Body of pancreas (tissue), 4 donors: ENCODE results near the gene RP2. TPM values are rescaled to one million over a fixed set of nuclear protein-coding genes. Genes with fewer than 3 reads are reported as not detected.

Experiments used
- ATAC-seq: fragments of 150-250 bp; one replicate; pipeline ENCODE4 v1.9.1; 2016
- DNase-seq, 4 donors: peaks; one replicate each; pipeline ENCODE4 v3.0.0-alpha.2; 2019
- H3K27ac ChIP-seq, 4 donors: fragments of 200-600 bp; sonication (generic); 1 replicate in 3 of 4; 2 replicates in 1 of 4; pipeline versions ENCODE4 v1.5.1 to v1.6.1; 2016 to 2019; ENCODE audit warnings: mild to moderate bottlenecking in 1 of 4, mixed read lengths in 1 of 4, moderate library complexity in 1 of 4
- H3K27me3 ChIP-seq, 2 donors: fragments of 200-600 bp; sonication (generic); one replicate each; pipeline ENCODE4 v1.6.0; 2016; ENCODE audit warnings: mild to moderate bottlenecking in 1 of 2
- H3K36me3 ChIP-seq, 2 donors: fragments of 200-600 bp; sonication (generic); replicated peaks in 1 of 2; 2 replicates each; pipeline ENCODE4 v1.5.1; 2016; ENCODE audit warnings: low read depth in 2 of 2; ENCODE audit not compliant: insufficient read depth in 1 of 2
- H3K4me1 ChIP-seq: fragments of 200-600 bp; sonication (generic); one replicate; pipeline ENCODE4 v1.6.0; 2016
- H3K4me3 ChIP-seq, 2 donors: fragments of 200-600 bp; sonication (generic); 1 replicate in 1 of 2; 2 replicates in 1 of 2; pipeline ENCODE4 v1.5.1; 2016 to 2019
- H3K9me3 ChIP-seq, 3 donors: fragments of 200-600 bp; sonication (generic); 1 replicate in 2 of 3; 2 replicates in 1 of 3; pipeline ENCODE4 v1.5.1; 2016
- POLR2A ChIP-seq, 3 donors: fragments of 450-650 bp; IDR thresholded peaks; one replicate each; pipeline ENCODE4 v1.6.1; 2016; ENCODE audit warnings: antibody characterized with exemption in 3 of 3, mild to moderate bottlenecking in 2 of 3
- WGBS, 2 donors: methylation state at CpG; one replicate each; pipeline ENCODE4 v1.1.5; 2017; 5-methylcytosine and 5-hydroxymethylcytosine counted together
- intact Hi-C: fragments of 100-400 bp; cut with DNase I; formaldehyde crosslinking; loops from one replicate; pipeline ENCODE4 v1.15.1; 2023
- total RNA-seq, 2 donors: library from RNA; depleted of rRNA; stranded (reverse); fragments of >200 nt; gene quantifications; one replicate each; pipeline ENCODE4 v1.1.0, GENCODE V29; 2016
- TF ChIP-seq, protein P1 (sequence below), 7 experiments: fragments of 450-650 bp in 4 of 7; fragments of 200-600 bp in 3 of 7; sonication (generic) in 3 of 7; IDR thresholded peaks; one replicate each; pipeline ENCODE4 v1.5.1; 2016 to 2019; ENCODE audit warnings: antibody characterized with exemption in 7 of 7

RP2 gene
- total RNA-seq, 2 donors from 2014 or later = 0.99 to 5.7 TPM

DNA sequence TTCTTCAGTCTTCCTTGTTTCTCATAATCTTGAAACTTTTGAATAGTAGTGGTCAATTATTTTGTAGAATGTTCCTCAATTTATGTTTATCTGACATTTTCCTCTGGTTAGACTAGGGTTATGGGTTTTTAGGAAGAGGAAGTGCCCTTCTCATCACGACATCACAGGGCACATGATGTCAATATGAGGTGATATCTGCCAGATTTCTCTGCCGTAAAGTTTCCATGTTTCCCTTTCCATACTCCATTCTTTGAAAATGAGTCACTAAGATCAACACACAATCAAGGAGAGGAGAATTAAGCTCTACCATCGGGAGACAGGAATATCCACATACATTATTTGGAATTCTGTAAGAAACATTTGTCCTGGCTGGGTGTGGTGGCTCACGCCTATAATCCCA, 28.4 kb downstream of the RP2 start:
- intact Hi-C loops = no loop called here
- DNase-seq = peak in 1 of 4 donors; percentile 2
- Histone ChIP-seq H3K27me3 (no peaks in the 10 kb centered on the region), H3K4me1 (no peaks in the 10 kb centered on the region), H3K4me3 (no peak overlapping the region), H3K9me3 (no peaks in the 10 kb centered on the region), H3K27ac (no peak overlapping the region), H3K36me3 (no peaks in the 10 kb centered on the region)
- no peak for TF ChIP-seq POLR2A (IDR thresholded peaks at IDR 0.05)
- ATAC-seq = no peak
- 64 to 76% methylated on average over 4 of the region's 4 CpGs for WGBS, 2 donors

DNA sequence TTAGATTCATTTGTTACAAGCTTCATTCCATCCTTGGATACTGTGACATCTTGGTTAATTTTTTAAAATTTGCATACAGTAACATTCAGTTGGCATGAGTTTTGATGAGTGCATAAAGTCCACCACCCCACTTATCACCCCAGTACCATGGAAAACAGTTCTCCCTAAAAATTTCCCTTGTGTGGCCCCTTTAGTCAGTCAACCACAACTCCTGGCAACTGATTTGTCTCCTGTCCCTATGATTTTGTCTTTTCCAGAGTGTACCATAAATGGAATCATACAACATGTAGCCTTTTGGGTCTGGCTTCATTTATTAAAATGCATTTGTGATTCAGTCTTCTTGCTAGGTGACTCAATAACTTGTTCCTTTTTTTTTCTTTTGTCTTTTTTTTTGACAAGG, 29.9 kb downstream of the RP2 start:
- TF ChIP-seq, protein P1, sequence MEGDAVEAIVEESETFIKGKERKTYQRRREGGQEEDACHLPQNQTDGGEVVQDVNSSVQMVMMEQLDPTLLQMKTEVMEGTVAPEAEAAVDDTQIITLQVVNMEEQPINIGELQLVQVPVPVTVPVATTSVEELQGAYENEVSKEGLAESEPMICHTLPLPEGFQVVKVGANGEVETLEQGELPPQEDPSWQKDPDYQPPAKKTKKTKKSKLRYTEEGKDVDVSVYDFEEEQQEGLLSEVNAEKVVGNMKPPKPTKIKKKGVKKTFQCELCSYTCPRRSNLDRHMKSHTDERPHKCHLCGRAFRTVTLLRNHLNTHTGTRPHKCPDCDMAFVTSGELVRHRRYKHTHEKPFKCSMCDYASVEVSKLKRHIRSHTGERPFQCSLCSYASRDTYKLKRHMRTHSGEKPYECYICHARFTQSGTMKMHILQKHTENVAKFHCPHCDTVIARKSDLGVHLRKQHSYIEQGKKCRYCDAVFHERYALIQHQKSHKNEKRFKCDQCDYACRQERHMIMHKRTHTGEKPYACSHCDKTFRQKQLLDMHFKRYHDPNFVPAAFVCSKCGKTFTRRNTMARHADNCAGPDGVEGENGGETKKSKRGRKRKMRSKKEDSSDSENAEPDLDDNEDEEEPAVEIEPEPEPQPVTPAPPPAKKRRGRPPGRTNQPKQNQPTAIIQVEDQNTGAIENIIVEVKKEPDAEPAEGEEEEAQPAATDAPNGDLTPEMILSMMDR (IDR thresholded peaks at IDR 0.05) = no peak
- no peak for TF ChIP-seq POLR2A (IDR thresholded peaks at IDR 0.05)
- no peak overlapping the region for H3K4me3 ChIP-seq
- no peaks in the 10 kb centered on the region for H3K27me3 ChIP-seq
- ATAC-seq = no peak
- no peaks in the 10 kb centered on the region for H3K4me1 ChIP-seq
- DNase-seq = no peak
- no peak overlapping the region for H3K27ac ChIP-seq
- intact Hi-C loops = no loop called here
- H3K9me3 ChIP-seq = no peaks in the 10 kb centered on the region
- H3K36me3 ChIP-seq = no peaks in the 10 kb centered on the region

DNA sequence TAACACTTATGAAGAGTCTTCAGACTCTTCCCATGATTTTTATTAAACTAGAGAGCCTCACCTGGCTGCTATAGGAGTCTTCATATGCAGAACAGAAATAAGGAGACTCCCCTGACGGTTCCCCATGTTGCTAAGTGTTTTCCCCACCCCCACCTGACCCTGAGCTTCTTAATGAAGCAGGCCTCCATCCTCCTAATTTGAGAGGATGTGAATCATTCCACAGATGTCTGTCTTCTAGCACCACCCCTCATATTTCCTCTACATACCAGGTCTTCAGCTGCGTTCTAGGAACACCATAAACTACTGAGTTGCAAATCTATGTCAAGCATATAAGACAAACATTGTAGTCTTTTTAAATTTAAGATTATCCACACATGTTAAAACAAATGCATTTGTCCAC, 36.9 kb downstream of the RP2 start:
- ATAC-seq (no peak), DNase-seq (no peak)
- Histone ChIP-seq H3K27ac (no peak overlapping the region), H3K27me3 (no peaks in the 10 kb centered on the region), H3K36me3 (no peaks in the 10 kb centered on the region), H3K4me1 (no peaks in the 10 kb centered on the region), H3K4me3 (no peak overlapping the region), H3K9me3 (no peaks in the 10 kb centered on the region)
- 68 to 81% methylated on average over 2 of the region's 2 CpGs for WGBS, 2 donors
- intact Hi-C loops = no loop called here
- no peak for TF ChIP-seq POLR2A (IDR thresholded peaks at IDR 0.05)
- TF ChIP-seq, protein P1 (IDR thresholded peaks at IDR 0.05) = no peak

DNA sequence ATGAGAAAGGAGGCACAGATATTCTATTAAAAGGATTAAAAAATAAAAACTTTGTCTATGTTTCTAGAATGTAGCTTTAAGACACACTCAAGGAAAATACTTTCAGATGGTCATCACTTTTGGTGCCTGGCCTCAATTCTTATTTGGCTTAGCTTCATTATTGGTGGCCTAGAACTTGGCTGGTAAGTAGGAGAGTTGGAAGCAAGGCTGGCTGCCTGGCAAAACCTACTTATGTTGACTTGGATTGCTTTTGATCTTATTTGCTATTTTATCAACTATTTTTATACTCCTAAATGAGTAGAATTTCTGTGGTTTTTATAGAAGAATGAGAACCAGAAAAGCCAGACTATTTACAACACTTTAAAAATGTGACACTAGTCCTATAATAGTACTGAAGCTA, 40.1 kb downstream of the RP2 start:
- H3K36me3 ChIP-seq = no peaks in the 10 kb centered on the region
- no peaks in the 10 kb centered on the region for H3K9me3 ChIP-seq
- intact Hi-C loops = no loop called here

DNA sequence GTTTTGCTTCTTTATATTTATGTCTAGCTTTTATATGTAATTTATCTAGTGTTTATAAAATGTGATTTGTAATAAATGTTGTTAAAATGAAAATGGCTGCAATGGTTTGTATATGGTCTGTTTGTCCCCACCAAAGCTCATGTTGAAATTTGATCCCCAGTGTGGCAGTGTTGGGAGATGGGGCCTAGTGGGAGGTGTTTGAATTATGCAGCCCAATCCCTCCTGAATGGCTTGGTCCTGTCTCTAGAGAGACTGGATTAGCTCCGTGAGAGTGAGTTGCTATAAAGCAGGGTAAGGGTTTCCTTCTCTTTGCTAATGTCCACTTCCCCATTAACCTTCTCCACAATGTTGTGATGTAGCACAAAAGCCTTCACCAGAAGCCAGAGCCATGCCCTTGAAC, 45.4 kb downstream of the RP2 start:
- H3K4me1 ChIP-seq = no peaks in the 10 kb centered on the region
- no peak for DNase-seq
- no peak overlapping the region for H3K4me3 ChIP-seq
- no peaks in the 10 kb centered on the region for H3K27me3 ChIP-seq
- no peak overlapping the region for H3K27ac ChIP-seq
- H3K9me3 ChIP-seq = no peaks in the 10 kb centered on the region
- no peaks in the 10 kb centered on the region for H3K36me3 ChIP-seq
- intact Hi-C loops = no loop called here
- no peak for ATAC-seq
- 83 to 86% methylated on average over 1 of the region's 1 CpG for WGBS, 2 donors
- TF ChIP-seq POLR2A (IDR thresholded peaks at IDR 0.05) = no peak
- TF ChIP-seq, protein P1 (IDR thresholded peaks at IDR 0.05) = no peak

More for the DNA sequence above, 40.1 kb downstream of the RP2 start:
- DNase-seq (no peak), ATAC-seq (no peak)
- no peak overlapping the region for H3K27ac ChIP-seq
- H3K27me3 ChIP-seq = no peaks in the 10 kb centered on the region
- TF ChIP-seq POLR2A (IDR thresholded peaks at IDR 0.05) = no peak
- TF ChIP-seq, protein P1 (IDR thresholded peaks at IDR 0.05) = no peak
- H3K4me3 ChIP-seq = no peak overlapping the region
- H3K4me1 ChIP-seq = no peaks in the 10 kb centered on the region
